Spleen (tissue), 11 donors: ENCODE measurements around the gene CTNNA2. TPM values are rescaled to one million over a fixed set of nuclear protein-coding genes. Genes with fewer than 3 reads are reported as not detected.

Experiments
- DNase-seq: peaks from one replicate; pipeline ENCODE4 v3.0.0-alpha.2; 2020
- H3K27ac ChIP-seq, 8 donors: fragments of 200-600 bp; sonication (generic) in 7 of 8; 1 replicate in 4 of 8; 2 replicates in 4 of 8; pipeline versions ENCODE4 v1.5.0 to v1.8.0; 2016 to 2021; ENCODE audit warnings: inconsistent platforms in 4 of 8, mild to moderate bottlenecking in 4 of 8, moderate library complexity in 1 of 8
- H3K27me3 ChIP-seq, 7 donors: fragments of 200-600 bp; sonication (generic) in 6 of 7; replicated peaks in 1 of 7; 1 replicate in 4 of 7; 2 replicates in 3 of 7; pipeline versions ENCODE4 v1.5.0 to v1.8.0; 2016 to 2021; ENCODE audit warnings: inconsistent platforms in 3 of 7, mild to moderate bottlenecking in 1 of 7
- H3K36me3 ChIP-seq, 6 donors: fragments of 200-600 bp; sonication (generic) in 5 of 6; 1 replicate in 4 of 6; 2 replicates in 2 of 6; pipeline versions ENCODE4 v1.5.0 to v1.8.0; 2016 to 2021; ENCODE audit warnings: inconsistent platforms in 2 of 6
- H3K4me1 ChIP-seq, 6 donors: fragments of 200-600 bp; sonication (generic) in 5 of 6; 1 replicate in 3 of 6; 2 replicates in 3 of 6; pipeline versions ENCODE4 v1.5.0 to v1.8.0; 2016 to 2021; ENCODE audit warnings: inconsistent platforms in 3 of 6
- H3K4me3 ChIP-seq, 8 donors: fragments of 200-600 bp; sonication (generic) in 7 of 8; 1 replicate in 4 of 8; 2 replicates in 4 of 8; pipeline versions ENCODE4 v1.5.0 to v1.8.0; 2016 to 2021; ENCODE audit warnings: inconsistent platforms in 4 of 8, mild to moderate bottlenecking in 4 of 8, moderate library complexity in 2 of 8
- H3K9me3 ChIP-seq, 8 donors: fragments of 200-600 bp; sonication (generic) in 7 of 8; 1 replicate in 4 of 8; 2 replicates in 4 of 8; pipeline versions ENCODE4 v1.5.0 to v1.8.0; 2016 to 2021; ENCODE audit warnings: inconsistent platforms in 4 of 8
- POLR2A ChIP-seq, 3 donors: fragments of 450-650 bp; IDR thresholded peaks; one replicate each; pipeline ENCODE4 v1.5.1; 2017; ENCODE audit warnings: antibody characterized with exemption in 3 of 3, mild to moderate bottlenecking in 1 of 3
- POLR2AphosphoS5 ChIP-seq, 3 donors: sonication (generic); formaldehyde crosslinking; IDR thresholded peaks; one replicate each; pipeline ENCODE4 v1.5.1; 2017; ENCODE audit warnings: antibody characterized with exemption in 3 of 3
- WGBS, 5 donors: extraction: QIAGEN DNeasy Blood & Tissue Kit in 3 of 5; methylation state at CpG; one replicate each; pipeline versions ENCODE4 v1.1.5 to v1.1.7; 2013 to 2018; 5-methylcytosine and 5-hydroxymethylcytosine counted together
- intact Hi-C: fragments of 100-400 bp; cut with DNase I; formaldehyde crosslinking; loops from one replicate; pipeline ENCODE4 v1.15.0; 2023; ENCODE audit warnings: low total_unique reads
- polyA plus RNA-seq, 3 donors: library from polyadenylated mRNA; stranded (reverse); fragments of 200-250 nt; gene quantifications; one replicate each; pipeline ENCODE4 v1.2.1, GENCODE V29; 2013
- total RNA-seq, 7 donors: library from RNA; depleted of rRNA in 3 of 7; stranded (reverse); fragments of >200 nt in 3 of 7; fragmentation: NEBNext Ultra II Directional in 4 of 7; extraction: Animal tissue kit (Norgen Biotek cat#: 25700) in 4 of 7; gene quantifications; one replicate each; pipeline versions ENCODE4 v1.1.0 to v1.2.1, GENCODE V29; 2016 to 2021
- TF ChIP-seq, protein P1 (sequence below), 11 experiments: fragments of 200-600 bp in 7 of 11; fragments of 450-650 bp in 4 of 11; sonication (generic) in 4 of 11; IDR thresholded peaks in 8 of 11; conservative IDR thresholded peaks in 3 of 11; 1 replicate in 7 of 11; 2 replicates in 4 of 11; pipeline versions ENCODE4 v1.4.0 to v1.8.0; 2016 to 2021; ENCODE audit warnings: antibody characterized with exemption in 11 of 11, inconsistent platforms in 4 of 11, mild to moderate bottlenecking in 1 of 11
- donor health status: healthy with polysubstance abuse.
- donor health status: DM: no; HTN: no; CAD: no; lungs with moderate emphysema.
- donor health status: DM: no; HTN: no; CAD: no.
- donor health status: Bipolar disorder and iron deficiency.
- donor health status: healthy.
- donor health status: DM: no; HTN: no; CAD: no.
- donor health status: DM: yes; HTN: yes; CAD: no.

Gene CTNNA2
- total and polyA plus RNA-seq, 10 donors: not detected

GRCh38 chr2:80621656-80622055 is 1108.8 kb downstream of the CTNNA2 start:
- TF ChIP-seq, protein P1, sequence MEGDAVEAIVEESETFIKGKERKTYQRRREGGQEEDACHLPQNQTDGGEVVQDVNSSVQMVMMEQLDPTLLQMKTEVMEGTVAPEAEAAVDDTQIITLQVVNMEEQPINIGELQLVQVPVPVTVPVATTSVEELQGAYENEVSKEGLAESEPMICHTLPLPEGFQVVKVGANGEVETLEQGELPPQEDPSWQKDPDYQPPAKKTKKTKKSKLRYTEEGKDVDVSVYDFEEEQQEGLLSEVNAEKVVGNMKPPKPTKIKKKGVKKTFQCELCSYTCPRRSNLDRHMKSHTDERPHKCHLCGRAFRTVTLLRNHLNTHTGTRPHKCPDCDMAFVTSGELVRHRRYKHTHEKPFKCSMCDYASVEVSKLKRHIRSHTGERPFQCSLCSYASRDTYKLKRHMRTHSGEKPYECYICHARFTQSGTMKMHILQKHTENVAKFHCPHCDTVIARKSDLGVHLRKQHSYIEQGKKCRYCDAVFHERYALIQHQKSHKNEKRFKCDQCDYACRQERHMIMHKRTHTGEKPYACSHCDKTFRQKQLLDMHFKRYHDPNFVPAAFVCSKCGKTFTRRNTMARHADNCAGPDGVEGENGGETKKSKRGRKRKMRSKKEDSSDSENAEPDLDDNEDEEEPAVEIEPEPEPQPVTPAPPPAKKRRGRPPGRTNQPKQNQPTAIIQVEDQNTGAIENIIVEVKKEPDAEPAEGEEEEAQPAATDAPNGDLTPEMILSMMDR (IDR thresholded peaks at IDR 0.05 in 8 of 11, conservative IDR thresholded peaks at IDR 0.05 in 3 of 11): no peak
- TF ChIP-seq POLR2AphosphoS5 (IDR thresholded peaks at IDR 0.05) (no peak), POLR2A (IDR thresholded peaks at IDR 0.05) (no peak)
- Histone ChIP-seq H3K27ac (no peak overlapping the region), H3K36me3 (no peaks in the 10 kb centered on the region), H3K4me1 (no peaks in the 10 kb centered on the region), H3K4me3 (no peak overlapping the region), H3K27me3 (no peaks in the 10 kb centered on the region), H3K9me3 (peaks cover 0 to 14% (median 2%) of the 10 kb centered on the region in 8 donors)
- intact Hi-C loops: no loop called here
- WGBS, 5 donors: 50 to 72% (median 57%) methylated on average over 3 of the region's 3 CpGs
- no peak for DNase-seq

- Histone ChIP-seq H3K27ac (no peak overlapping the region), H3K4me1 (no peaks in the 10 kb centered on the region), H3K27me3 (no peaks in the 10 kb centered on the region), H3K9me3 (peaks cover 0 to 25% (median 8%) of the 10 kb centered on the region in 8 donors), H3K36me3 (no peaks in the 10 kb centered on the region), H3K4me3 (no peak overlapping the region)
- intact Hi-C loops: no loop called here
- 38 to 61% (median 51%) methylated on average over 3 of the region's 3 CpGs for WGBS, 5 donors
- TF ChIP-seq POLR2AphosphoS5 (IDR thresholded peaks at IDR 0.05) (no peak), POLR2A (IDR thresholded peaks at IDR 0.05) (no peak)
- TF ChIP-seq, protein P1 (IDR thresholded peaks at IDR 0.05 in 8 of 11, conservative IDR thresholded peaks at IDR 0.05 in 3 of 11): no peak
- DNase-seq: no peak
Measured at GRCh38 chr2:80624062-80624461, 1111.2 kb downstream of the CTNNA2 start.

DNA sequence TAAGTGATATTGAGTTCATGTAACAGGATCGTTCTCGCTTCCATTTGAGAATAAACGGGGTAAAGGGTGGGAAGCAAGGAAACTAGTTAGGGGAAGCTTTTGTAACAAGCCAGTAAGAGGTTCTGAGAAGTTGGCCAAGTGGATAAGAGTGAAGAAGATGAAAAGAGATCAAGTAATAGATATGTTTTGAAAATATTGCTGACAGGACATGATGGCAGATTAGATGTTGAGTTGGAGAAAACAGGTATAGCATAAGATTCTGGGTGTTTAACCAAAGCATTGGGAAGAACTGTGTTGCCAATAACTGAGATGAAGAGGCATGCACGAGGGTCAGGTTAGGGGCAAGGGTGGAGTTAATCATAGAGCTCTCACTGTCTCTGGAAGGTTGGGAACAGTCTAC is 1121.7 kb downstream of the CTNNA2 start:
- Histone ChIP-seq H3K9me3 (peaks cover 0 to 44% (median 23%) of the 10 kb centered on the region in 8 donors), H3K4me3 (no peak overlapping the region), H3K36me3 (no peaks in the 10 kb centered on the region), H3K27ac (no peak overlapping the region), H3K27me3 (no peaks in the 10 kb centered on the region), H3K4me1 (no peaks in the 10 kb centered on the region)
- TF ChIP-seq, protein P1 (IDR thresholded peaks at IDR 0.05 in 8 of 11, conservative IDR thresholded peaks at IDR 0.05 in 3 of 11): no peak
- no peak for TF ChIP-seq POLR2A (IDR thresholded peaks at IDR 0.05)
- TF ChIP-seq POLR2AphosphoS5 (IDR thresholded peaks at IDR 0.05): no peak
- 46 to 78% (median 73%) methylated on average over 4 of the region's 4 CpGs for WGBS, 5 donors
- intact Hi-C loops: no loop called here
- no peak for DNase-seq

DNA sequence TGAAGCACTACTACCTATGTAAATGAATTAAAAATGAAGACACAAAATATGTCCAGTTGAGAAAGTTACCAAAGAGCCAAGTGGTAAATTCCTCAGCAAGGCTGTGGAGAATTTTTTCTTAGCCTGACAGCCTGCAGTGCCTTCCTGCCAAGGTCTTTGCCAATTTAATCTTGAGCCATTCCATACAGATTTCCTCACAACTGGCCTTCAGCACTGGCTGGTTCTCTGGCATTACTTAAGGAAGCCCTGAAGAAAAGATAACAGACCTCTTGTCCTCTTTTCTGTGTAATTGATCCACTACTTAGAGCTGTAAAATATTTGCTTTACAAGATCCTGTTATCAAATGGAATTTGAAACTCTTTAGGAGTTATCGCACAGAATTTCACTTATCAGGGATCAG is 1125.9 kb downstream of the CTNNA2 start:
- 70 to 82% (median 71%) methylated on average over 1 of the region's 1 CpG for WGBS, 5 donors
- DNase-seq: no peak
- H3K9me3 ChIP-seq: peaks cover 0 to 30% (median 11%) of the 10 kb centered on the region in 8 donors
- intact Hi-C loops: no loop called here
- H3K4me3 ChIP-seq: no peak overlapping the region
- TF ChIP-seq, protein P1 (IDR thresholded peaks at IDR 0.05 in 8 of 11, conservative IDR thresholded peaks at IDR 0.05 in 3 of 11): no peak
- TF ChIP-seq POLR2A (IDR thresholded peaks at IDR 0.05) (no peak), POLR2AphosphoS5 (IDR thresholded peaks at IDR 0.05) (no peak)
- no peaks in the 10 kb centered on the region for H3K27me3 ChIP-seq
- H3K4me1 ChIP-seq: no peaks in the 10 kb centered on the region
- H3K36me3 ChIP-seq: no peaks in the 10 kb centered on the region
- no peak overlapping the region for H3K27ac ChIP-seq
